Transverse colon (tissue), 4 donors: ENCODE results near the gene CDHR3.

Experiments
- POLR2AphosphoS5 ChIP-seq, 3 donors: sonication (generic); formaldehyde crosslinking; IDR thresholded peaks; one replicate each; pipeline ENCODE4 v1.6.1; 2016; ENCODE audit warnings: antibody characterized with exemption in 3 of 3
- TF ChIP-seq, protein P1 (sequence below), 5 experiments: fragments of 200-600 bp in 3 of 5; fragments of 450-650 bp in 2 of 5; sonication (generic) in 3 of 5; IDR thresholded peaks; 1 replicate in 2 of 5; 2 replicates in 3 of 5; pipeline ENCODE4 v1.5.1; 2016 to 2017; ENCODE audit warnings: antibody characterized with exemption in 5 of 5, inconsistent platforms in 3 of 5, mild to moderate bottlenecking in 2 of 5, moderate library complexity in 1 of 5

DNA sequence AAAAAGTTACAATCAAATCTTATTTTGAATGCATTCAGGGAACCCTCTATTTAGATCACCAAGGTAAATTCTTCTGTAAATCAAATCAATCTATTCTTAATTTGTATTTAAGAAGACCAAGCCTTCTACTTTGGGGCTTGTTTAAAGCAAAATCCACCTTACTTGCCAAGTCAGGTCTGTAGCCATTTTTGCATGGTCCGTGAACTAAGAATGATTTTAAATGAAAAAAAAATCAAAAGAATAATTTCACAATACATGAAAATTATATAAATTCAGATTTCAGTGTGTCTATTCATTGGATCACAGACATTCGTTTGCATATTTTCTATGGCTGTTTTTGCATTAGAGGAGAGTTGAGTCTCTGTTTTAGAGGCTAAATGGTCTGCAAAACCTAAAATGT, 89.6 kb downstream of the CDHR3 start:
- TF ChIP-seq, protein P1, sequence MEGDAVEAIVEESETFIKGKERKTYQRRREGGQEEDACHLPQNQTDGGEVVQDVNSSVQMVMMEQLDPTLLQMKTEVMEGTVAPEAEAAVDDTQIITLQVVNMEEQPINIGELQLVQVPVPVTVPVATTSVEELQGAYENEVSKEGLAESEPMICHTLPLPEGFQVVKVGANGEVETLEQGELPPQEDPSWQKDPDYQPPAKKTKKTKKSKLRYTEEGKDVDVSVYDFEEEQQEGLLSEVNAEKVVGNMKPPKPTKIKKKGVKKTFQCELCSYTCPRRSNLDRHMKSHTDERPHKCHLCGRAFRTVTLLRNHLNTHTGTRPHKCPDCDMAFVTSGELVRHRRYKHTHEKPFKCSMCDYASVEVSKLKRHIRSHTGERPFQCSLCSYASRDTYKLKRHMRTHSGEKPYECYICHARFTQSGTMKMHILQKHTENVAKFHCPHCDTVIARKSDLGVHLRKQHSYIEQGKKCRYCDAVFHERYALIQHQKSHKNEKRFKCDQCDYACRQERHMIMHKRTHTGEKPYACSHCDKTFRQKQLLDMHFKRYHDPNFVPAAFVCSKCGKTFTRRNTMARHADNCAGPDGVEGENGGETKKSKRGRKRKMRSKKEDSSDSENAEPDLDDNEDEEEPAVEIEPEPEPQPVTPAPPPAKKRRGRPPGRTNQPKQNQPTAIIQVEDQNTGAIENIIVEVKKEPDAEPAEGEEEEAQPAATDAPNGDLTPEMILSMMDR (IDR thresholded peaks at IDR 0.05) = no peak
- no peak for TF ChIP-seq POLR2AphosphoS5 (IDR thresholded peaks at IDR 0.05)
